BLaER1 treated with 17β-estradiol and CSF1 and Interleukin-3, amounts not matched to agents 10 nM and 100 nM (cell line): ENCODE data around the gene TSHZ3.

Experiments
- H3K27ac ChIP-seq, 11 experiments: shearing (Covaris generic); formaldehyde crosslinking; 2 replicates each; pipeline ENCODE4 v1.8.1; 2022
- H3K27me3 ChIP-seq, 11 experiments: shearing (Covaris generic); formaldehyde crosslinking; 2 replicates each; pipeline ENCODE4 v1.8.1; 2022
- H3K36me3 ChIP-seq, 11 experiments: shearing (Covaris generic); formaldehyde crosslinking; 2 replicates each; pipeline ENCODE4 v1.8.1; 2022
- H3K4me1 ChIP-seq, 10 experiments: shearing (Covaris generic); formaldehyde crosslinking; 2 replicates each; pipeline ENCODE4 v1.8.1; 2022
- H3K4me2 ChIP-seq, 11 experiments: shearing (Covaris generic); formaldehyde crosslinking; 2 replicates each; pipeline ENCODE4 v1.8.1; 2022
- H3K4me3 ChIP-seq, 10 experiments: shearing (Covaris generic); formaldehyde crosslinking; 2 replicates each; pipeline ENCODE4 v1.8.1; 2022
- H3K9ac ChIP-seq, 11 experiments: shearing (Covaris generic); formaldehyde crosslinking; 2 replicates each; pipeline ENCODE4 v1.8.1; 2022
- H3K9me3 ChIP-seq, 11 experiments: shearing (Covaris generic); formaldehyde crosslinking; replicated peaks in 1 of 11; 2 replicates each; pipeline ENCODE4 v1.8.1; 2022
- H4K20me1 ChIP-seq, 11 experiments: shearing (Covaris generic); formaldehyde crosslinking; 2 replicates each; pipeline ENCODE4 v1.8.1; 2022
- Cebpa-rat ChIP-seq, 11 experiments: shearing (Covaris generic); IDR thresholded peaks; 2 replicates each; pipeline ENCODE4 v1.8.1; 2022

Gene TSHZ3

DNA sequence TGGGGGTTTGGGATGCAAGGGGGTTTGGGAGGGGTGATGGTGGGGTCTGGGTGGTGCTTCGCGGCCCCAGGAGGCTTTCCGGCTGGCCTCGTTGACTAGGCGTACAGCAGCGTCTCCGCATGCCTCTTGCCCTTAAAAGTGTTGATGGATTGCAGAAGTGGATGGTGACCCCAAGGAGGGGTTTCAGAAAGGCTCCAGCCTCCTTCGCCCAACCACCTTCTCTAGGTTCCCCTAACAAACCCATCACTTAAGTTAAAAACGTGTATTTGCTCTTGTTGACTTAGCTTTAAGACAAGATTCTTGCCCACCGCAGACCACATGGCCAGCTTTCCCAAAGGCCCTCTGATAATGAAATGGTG, 8.1 kb upstream of the TSHZ3 start:
- peaks cover 29 to 55% (median 39%) of the 10 kb centered on the region in 11 experiments; a peak in 21 of 22 replicates for H4K20me1 ChIP-seq
- peaks cover 53 to 65% (median 61%) of the 10 kb centered on the region in 11 experiments for H3K27me3 ChIP-seq
- H3K27ac ChIP-seq = no peak overlapping the region
- H3K4me3 ChIP-seq = no peak overlapping the region
- H3K4me1 ChIP-seq = peaks cover 10 to 17% (median 12%) of the 10 kb centered on the region in 10 experiments; a peak in 17 of 20 replicates
- H3K36me3 ChIP-seq = no peaks in the 10 kb centered on the region; a peak in 1 of 22 replicates
- H3K9ac ChIP-seq = no peak overlapping the region
- H3K4me2 ChIP-seq = no peak overlapping the region
- H3K9me3 ChIP-seq = peaks cover 0 to 12% (median 6%) of the 10 kb centered on the region in 11 experiments; a peak in 11 of 22 replicates
- TF ChIP-seq Cebpa-rat (IDR thresholded peaks at IDR 0.05) = no peak

DNA sequence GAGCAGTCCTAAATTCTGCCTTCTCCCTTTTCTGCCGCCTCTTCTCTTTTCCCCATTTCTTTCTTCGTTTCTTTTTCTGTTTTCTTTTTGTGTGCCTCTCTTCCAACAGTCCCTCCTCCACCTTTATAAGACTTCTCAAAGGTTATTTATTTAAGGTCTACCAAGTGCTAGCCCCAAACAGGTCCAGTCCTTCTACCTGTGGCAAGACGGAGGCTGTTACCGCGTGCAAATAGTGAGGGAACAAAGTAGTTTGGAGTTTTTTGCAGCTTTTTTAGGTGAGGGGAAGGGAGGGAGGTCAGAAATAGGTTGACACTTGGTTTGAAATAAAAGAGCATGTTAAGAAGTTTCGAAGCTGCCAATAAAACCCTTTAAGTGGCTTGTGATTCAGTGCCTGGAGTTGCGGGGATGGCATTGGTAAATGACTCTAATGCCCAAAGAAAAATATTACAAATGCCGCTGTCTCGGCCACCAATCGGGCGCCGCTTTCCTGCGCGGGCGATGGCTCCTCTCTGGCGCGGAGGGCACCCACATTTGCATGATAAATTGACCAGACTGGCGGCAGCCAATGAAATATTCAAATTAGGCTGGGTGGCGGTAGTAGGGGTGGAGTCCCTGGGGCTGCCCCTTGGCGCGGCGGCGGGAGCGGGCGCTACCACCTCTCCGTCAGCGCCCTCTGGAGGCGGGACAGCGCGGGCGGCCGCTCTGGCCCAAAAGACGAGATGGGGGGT, 7.5 kb upstream of the TSHZ3 start:
- Histone ChIP-seq H3K36me3 (no peaks in the 10 kb centered on the region; a peak in 1 of 22 replicates), H3K4me3 (no peak overlapping the region), H4K20me1 (peaks cover 35 to 61% (median 45%) of the 10 kb centered on the region in 11 experiments; a peak in 21 of 22 replicates), H3K9ac (no peak overlapping the region), H3K27me3 (peaks cover 58 to 70% (median 66%) of the 10 kb centered on the region in 11 experiments), H3K9me3 (peaks cover 0 to 12% (median 6%) of the 10 kb centered on the region in 11 experiments; a peak in 11 of 22 replicates), H3K4me2 (no peak overlapping the region), H3K27ac (no peak overlapping the region), H3K4me1 (peaks cover 13 to 22% (median 16%) of the 10 kb centered on the region in 10 experiments; a peak in 19 of 20 replicates)
- no peak for TF ChIP-seq Cebpa-rat (IDR thresholded peaks at IDR 0.05)

DNA sequence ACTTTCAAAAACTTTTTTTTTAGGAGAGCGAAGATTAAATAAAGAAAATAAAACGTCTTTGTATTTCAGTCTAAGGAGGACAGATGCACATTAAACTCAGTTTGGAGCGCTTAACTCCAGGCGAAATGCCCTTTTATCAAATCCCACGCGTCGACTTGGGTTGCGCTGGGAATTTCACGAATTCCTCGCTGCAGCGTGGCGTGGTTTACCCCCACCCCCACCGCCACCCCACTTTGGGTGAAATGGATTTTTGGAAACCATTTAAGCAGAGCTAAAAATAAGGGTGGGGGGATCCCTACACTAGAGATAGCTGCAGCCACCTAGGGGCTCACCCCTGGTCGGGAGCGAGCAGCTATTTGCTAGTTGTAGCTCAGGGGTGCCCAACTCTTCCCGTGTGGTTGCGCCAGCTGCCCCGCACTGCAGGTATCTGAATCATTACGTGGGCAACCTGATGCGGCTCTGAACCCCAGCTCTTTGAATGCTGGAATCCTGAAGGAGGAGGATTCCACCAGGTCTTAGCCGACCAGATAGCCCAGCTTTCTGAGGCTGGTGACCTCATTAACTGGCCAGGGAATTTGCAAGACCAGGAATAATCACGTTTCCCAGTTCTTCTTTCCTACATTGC, 6.5 kb upstream of the TSHZ3 start:
- H3K27me3 ChIP-seq = peaks cover 65 to 80% (median 76%) of the 10 kb centered on the region in 11 experiments
- H3K4me3 ChIP-seq = no peak overlapping the region
- H3K27ac ChIP-seq = no peak overlapping the region
- peaks cover 0 to 12% (median 6%) of the 10 kb centered on the region in 11 experiments; a peak in 11 of 22 replicates for H3K9me3 ChIP-seq
- no peak overlapping the region for H3K9ac ChIP-seq
- peaks cover 20 to 27% (median 23%) of the 10 kb centered on the region in 10 experiments for H3K4me1 ChIP-seq
- TF ChIP-seq Cebpa-rat (IDR thresholded peaks at IDR 0.05) = no peak
- H3K36me3 ChIP-seq = no peaks in the 10 kb centered on the region; a peak in 1 of 22 replicates
- no peak overlapping the region for H3K4me2 ChIP-seq
- peaks cover 42 to 68% (median 50%) of the 10 kb centered on the region in 11 experiments; a peak in 21 of 22 replicates for H4K20me1 ChIP-seq

DNA sequence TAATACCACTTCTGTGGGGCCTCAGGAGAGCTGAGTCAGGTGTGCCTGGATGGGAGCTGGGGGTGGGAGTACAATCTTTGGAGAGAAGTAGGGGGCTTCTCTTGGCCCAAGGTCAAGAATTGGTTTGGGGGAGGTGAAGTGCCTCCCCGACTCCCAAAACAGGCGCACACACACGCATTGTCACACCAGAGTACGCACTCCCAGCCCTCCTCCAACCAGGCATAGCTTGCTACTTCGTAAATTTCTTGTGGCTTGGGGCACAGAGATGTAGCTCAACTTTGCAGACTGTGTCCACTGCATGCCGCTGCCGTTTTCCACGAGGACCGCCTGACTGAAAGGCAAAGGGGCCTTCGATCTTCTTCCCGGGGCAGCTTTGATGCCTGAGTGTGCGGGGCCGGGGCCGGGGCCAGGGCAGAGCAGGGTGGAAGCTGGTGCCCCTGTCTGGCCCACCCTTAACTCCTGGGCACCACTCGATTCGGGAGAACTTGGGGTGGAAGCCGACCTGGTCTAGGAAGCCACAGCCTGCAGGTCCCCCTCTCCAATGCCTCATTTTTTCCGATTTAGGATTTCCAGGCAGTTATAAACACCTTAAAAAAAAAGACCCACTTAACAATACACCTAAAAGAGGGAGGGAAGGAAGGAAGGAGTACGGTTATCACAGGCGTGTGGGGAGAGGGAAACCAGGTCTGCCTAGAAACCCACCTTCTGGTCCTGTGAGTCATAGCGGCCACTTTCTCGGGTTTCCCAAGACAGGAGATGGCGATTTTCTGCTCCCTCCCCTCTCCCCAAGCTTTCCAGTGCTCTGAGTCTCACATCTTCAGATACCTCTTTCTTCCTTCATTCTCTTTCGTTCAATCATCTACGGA, 5.8 kb upstream of the TSHZ3 start:
- no peak for TF ChIP-seq Cebpa-rat (IDR thresholded peaks at IDR 0.05)
- H3K4me3 ChIP-seq = no peak overlapping the region
- peaks cover 0 to 12% (median 6%) of the 10 kb centered on the region in 11 experiments; a peak in 11 of 22 replicates for H3K9me3 ChIP-seq
- H3K36me3 ChIP-seq = no peaks in the 10 kb centered on the region; a peak in 1 of 22 replicates
- peaks cover 65 to 84% (median 79%) of the 10 kb centered on the region in 11 experiments for H3K27me3 ChIP-seq
- H3K9ac ChIP-seq = no peak overlapping the region
- H4K20me1 ChIP-seq = peaks cover 42 to 68% (median 50%) of the 10 kb centered on the region in 11 experiments; a peak in 21 of 22 replicates
- no peak overlapping the region for H3K27ac ChIP-seq
- H3K4me2 ChIP-seq = no peak overlapping the region
- peaks cover 20 to 27% (median 23%) of the 10 kb centered on the region in 10 experiments for H3K4me1 ChIP-seq

DNA sequence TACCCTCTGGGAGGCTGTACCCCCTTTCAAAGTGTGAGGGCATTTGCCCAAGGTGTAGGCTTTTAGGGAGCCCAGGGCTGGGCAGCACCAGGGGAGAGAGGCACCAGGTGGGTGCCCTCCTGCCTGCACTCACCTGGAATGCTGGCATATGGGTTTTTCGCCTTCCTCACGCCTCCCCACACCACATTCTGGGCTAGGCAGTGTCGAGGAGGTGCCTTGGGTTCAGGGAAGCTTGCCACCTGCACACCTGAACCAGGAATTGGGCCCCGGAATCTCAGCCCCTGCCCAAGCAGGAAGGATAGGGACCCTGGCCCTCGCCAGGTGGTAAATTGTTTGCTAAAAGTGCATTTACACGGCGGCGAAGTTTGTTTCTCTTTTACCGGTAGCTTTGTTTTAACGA, 5.1 kb upstream of the TSHZ3 start:
- TF ChIP-seq Cebpa-rat (IDR thresholded peaks at IDR 0.05) = no peak

DNA sequence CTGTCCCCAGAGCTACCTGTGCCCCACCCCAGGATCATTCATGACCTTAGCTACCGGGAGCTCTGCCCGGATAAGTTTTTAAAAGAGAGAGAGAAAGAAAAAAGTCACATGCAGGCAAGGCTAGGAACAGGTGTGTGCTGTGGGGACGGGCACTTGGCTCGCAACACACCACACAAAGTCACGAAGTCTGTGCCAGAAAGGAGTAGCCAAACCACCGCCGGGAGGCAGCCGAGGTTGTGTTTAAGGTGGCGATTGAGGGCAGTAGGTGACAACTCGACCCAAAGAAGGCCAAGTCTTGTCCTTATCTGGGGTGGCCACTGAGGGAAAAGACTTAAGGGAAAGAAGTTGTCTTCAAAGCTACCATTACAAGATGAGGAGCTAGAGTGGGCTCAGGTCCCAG, 4.6 kb upstream of the TSHZ3 start:
- TF ChIP-seq Cebpa-rat (IDR thresholded peaks at IDR 0.05) = no peak
- H3K4me1 ChIP-seq = peaks cover 20 to 27% (median 23%) of the 10 kb centered on the region in 10 experiments
- H3K4me2 ChIP-seq = peak overlapping the region in 3 of 11 experiments; percentile 37 to 96 (median 50); a peak in 4 of 22 replicates
- peaks cover 65 to 87% (median 80%) of the 10 kb centered on the region in 11 experiments for H3K27me3 ChIP-seq
- H3K4me3 ChIP-seq = no peak overlapping the region
- H4K20me1 ChIP-seq = peaks cover 42 to 69% (median 50%) of the 10 kb centered on the region in 11 experiments; a peak in 21 of 22 replicates
- peaks cover 0 to 12% (median 6%) of the 10 kb centered on the region in 11 experiments; a peak in 11 of 22 replicates for H3K9me3 ChIP-seq
- no peak overlapping the region for H3K9ac ChIP-seq
- no peaks in the 10 kb centered on the region; a peak in 1 of 22 replicates for H3K36me3 ChIP-seq
- no peak overlapping the region for H3K27ac ChIP-seq

More for the DNA sequence above, 5.1 kb upstream of the TSHZ3 start:
- peaks cover 0 to 12% (median 6%) of the 10 kb centered on the region in 11 experiments; a peak in 11 of 22 replicates for H3K9me3 ChIP-seq
- no peak overlapping the region for H3K27ac ChIP-seq
- peaks cover 42 to 68% (median 50%) of the 10 kb centered on the region in 11 experiments; a peak in 21 of 22 replicates for H4K20me1 ChIP-seq
- no peaks in the 10 kb centered on the region; a peak in 1 of 22 replicates for H3K36me3 ChIP-seq
- no peak overlapping the region for H3K4me3 ChIP-seq
- peaks cover 20 to 27% (median 23%) of the 10 kb centered on the region in 10 experiments for H3K4me1 ChIP-seq
- H3K4me2 ChIP-seq = no peak overlapping the region
- H3K9ac ChIP-seq = no peak overlapping the region
- peaks cover 65 to 84% (median 79%) of the 10 kb centered on the region in 11 experiments for H3K27me3 ChIP-seq

DNA sequence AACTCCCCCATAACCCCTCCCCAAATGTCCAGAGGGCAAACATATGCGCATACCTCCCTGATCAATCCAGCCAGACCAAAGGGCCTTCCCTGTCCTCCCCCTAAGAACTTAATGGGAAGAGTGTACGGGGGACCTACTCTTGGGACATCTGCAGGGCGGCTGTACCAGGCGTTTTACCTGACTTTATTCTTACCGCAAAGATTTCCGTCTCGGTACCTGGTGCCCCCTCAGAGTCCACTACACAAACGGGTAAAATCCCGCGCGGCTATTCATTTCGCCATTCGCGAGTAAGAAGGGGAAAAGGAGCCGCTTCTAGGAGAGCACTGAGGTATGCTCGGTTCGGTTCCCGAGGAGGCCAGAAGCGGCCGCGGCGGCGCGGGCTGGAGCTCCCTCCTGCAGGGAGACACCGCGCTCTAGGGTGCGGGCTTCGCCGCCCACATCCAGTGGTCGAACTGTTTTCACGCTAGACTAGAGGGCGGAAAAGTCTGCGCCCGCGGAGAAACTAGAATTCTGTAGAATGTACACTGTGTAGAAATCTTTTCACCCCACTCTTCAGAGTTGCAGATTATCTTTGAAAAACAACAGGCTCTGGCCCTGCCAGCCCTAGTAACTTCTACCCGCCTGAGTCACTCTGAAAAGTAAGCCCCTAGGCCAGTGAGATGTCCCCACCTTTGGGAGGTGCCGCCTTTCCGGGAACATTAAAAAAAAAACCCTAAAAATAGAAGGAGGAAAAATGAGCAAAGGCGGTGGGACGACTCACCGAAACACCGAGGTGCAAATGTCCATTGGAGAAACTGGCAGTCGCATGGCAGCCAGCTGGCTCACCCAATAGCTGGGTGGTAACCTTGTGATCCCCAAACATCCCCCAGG, 3.8 kb upstream of the TSHZ3 start:
- Histone ChIP-seq H3K27me3 (peaks cover 65 to 91% (median 85%) of the 10 kb centered on the region in 11 experiments), H4K20me1 (peaks cover 47 to 74% (median 56%) of the 10 kb centered on the region in 11 experiments; a peak in 21 of 22 replicates), H3K9me3 (peaks cover 0 to 12% (median 6%) of the 10 kb centered on the region in 11 experiments; a peak in 11 of 22 replicates), H3K9ac (no peak overlapping the region), H3K27ac (no peak overlapping the region), H3K4me3 (peak overlapping the region in 3 of 10 experiments; percentile 32 to 98 (median 96); a peak in 5 of 20 replicates), H3K4me2 (peak overlapping the region; percentile 12 to 98 (median 50); a peak in 19 of 22 replicates), H3K4me1 (peaks cover 26 to 31% (median 29%) of the 10 kb centered on the region in 10 experiments), H3K36me3 (no peaks in the 10 kb centered on the region; a peak in 1 of 22 replicates)
- TF ChIP-seq Cebpa-rat (IDR thresholded peaks at IDR 0.05) = no peak
